ENCODE data around the gene NT5C3A.
"Not testable (repeated sequence)": the region's sequence is repeated elsewhere in the genome, so short reads cannot be mapped to it uniquely, and the experiment has no call there.

NT5C3A gene

GRCh38 chr7:33039903-33040292, 22.7 kb downstream of the NT5C3A start:
- no peak for DNase-seq

- DNase-seq = no peak
Measured at GRCh38 chr7:33039257-33039902, 23.2 kb downstream of the NT5C3A start.

GRCh38 chr7:33038639-33039038, 23.9 kb downstream of the NT5C3A start:
- DNase-seq = no peak

GRCh38 chr7:33035776-33036175, 26.8 kb downstream of the NT5C3A start:
- DNase-seq = no peak

GRCh38 chr7:33024189-33024757, 38.3 kb downstream of the NT5C3A start:
- no peak for DNase-seq

- no peak for DNase-seq
Measured at GRCh38 chr7:33012364-33012763, 50.2 kb downstream of the NT5C3A start.

GRCh38 chr7:33009734-33010133, 52.8 kb downstream of the NT5C3A start:
- DNase-seq = no peak

- not testable (repeated sequence) for DNase-seq
Measured at GRCh38 chr7:33005690-33006089, 56.9 kb downstream of the NT5C3A start.

GRCh38 chr7:33005193-33005592, 57.4 kb downstream of the NT5C3A start:
- DNase-seq = not testable (repeated sequence)

GRCh38 chr7:33004104-33004616, 58.4 kb downstream of the NT5C3A start:
- DNase-seq = not testable (repeated sequence)

- DNase-seq = not testable (repeated sequence)
Measured at GRCh38 chr7:33003111-33003510, 59.5 kb downstream of the NT5C3A start.

- DNase-seq = not testable (repeated sequence)
Measured at GRCh38 chr7:32999380-32999779, 63.2 kb downstream of the NT5C3A start.

- not testable (repeated sequence) for DNase-seq
Measured at GRCh38 chr7:32998361-32999171, 64.0 kb downstream of the NT5C3A start.

- DNase-seq = not testable (repeated sequence)
Measured at GRCh38 chr7:32997956-32998355, 64.6 kb downstream of the NT5C3A start.

GRCh38 chr7:32992750-32993149, 69.8 kb downstream of the NT5C3A start:
- not testable (repeated sequence) for DNase-seq

GRCh38 chr7:32991975-32992700, 70.4 kb downstream of the NT5C3A start:
- DNase-seq = not testable (repeated sequence)

- not testable (repeated sequence) for DNase-seq
Measured at GRCh38 chr7:32991068-32991585, 71.4 kb downstream of the NT5C3A start.

- not testable (repeated sequence) for DNase-seq
Measured at GRCh38 chr7:32988148-32988547, 74.4 kb downstream of the NT5C3A start.

- DNase-seq = not testable (repeated sequence)
Measured at GRCh38 chr7:32979902-32980301, 82.7 kb downstream of the NT5C3A start.

- not testable (repeated sequence) for DNase-seq
Measured at GRCh38 chr7:32979246-32979645, 83.3 kb downstream of the NT5C3A start.

- not testable (repeated sequence) for DNase-seq
Measured at GRCh38 chr7:32977159-32977558, 85.4 kb downstream of the NT5C3A start.

- DNase-seq = not testable (repeated sequence)
Measured at GRCh38 chr7:32971967-32972366, 90.6 kb downstream of the NT5C3A start.

- DNase-seq = not testable (repeated sequence)
Measured at GRCh38 chr7:32967268-32967582, 95.4 kb downstream of the NT5C3A start.

All from activated CD4-positive, alpha-beta T cell treated with anti-CD3 and anti-CD28 coated beads, Interleukin-2, amount 50 U/mL, for 1 hour (primary cell).